GM12878 (cell line): Measurements from ENCODE around the gene DIS3L2. TPM values are rescaled to one million over a fixed set of nuclear protein-coding genes. Genes with fewer than 3 reads are reported as not detected.

Experiments
- ATAC-seq: fragments of 200-7000 bp; cut with Tn5 transposase; 3 replicates; pipeline ENCODE4 v1.9.1; 2020; ENCODE audit warnings: mild to moderate bottlenecking, moderate library complexity
- BruUV-seq: library from RNA; stranded (reverse); fragments of 400-500 nt; replicated peaks from 2 replicates; lab custom pipeline; 2021; lab: Mats Ljungman, UMichigan
- CTCF ChIA-PET: fragments of 300-600 bp; sonication (Branson Sonifier 250); formaldehyde crosslinking; extraction: SDS; loops from one replicate; lab custom pipeline; 2021; ENCODE audit warnings: inconsistent platforms; lab: Yijun Ruan, JAX
- POLR2A ChIA-PET: fragments of 350-600 bp; formaldehyde crosslinking; extraction: SDS; loops from one replicate; lab custom pipeline; 2021; ENCODE audit warnings: inconsistent platforms; lab: Charles Lee
- RAD21 ChIA-PET: fragments of 300-600 bp; sonication (Branson Sonifier 250); formaldehyde crosslinking; loops from one replicate; lab custom pipeline; 2023; ENCODE audit warnings: antibody characterized with exemption; ENCODE audit not compliant: unreplicated experiment; lab: Charles Lee
- SMC1A ChIA-PET: fragments of 300-600 bp; sonication (Branson Sonifier 250); formaldehyde crosslinking; loops from one replicate; lab custom pipeline; 2023; ENCODE audit not compliant: unreplicated experiment, uncharacterized antibody; lab: Charles Lee
- DNase-seq: peaks from one replicate; pipeline ENCODE4 v3.0.0-alpha.2; 2011; ENCODE audit warnings: low read depth, low spot score
- FAIRE-seq: peaks from 3 replicates; lab custom pipeline; 2011; peaks lifted over from hg19 to GRCh38; lab: Jason Lieb, UNC
- H2AFZ ChIP-seq: 2 replicates; pipeline ENCODE4 v1.6.0; 2011; ENCODE audit warnings: low read depth, low read length, control low read depth; ENCODE audit not compliant: control insufficient read depth
- H3K27ac ChIP-seq: 2 replicates; pipeline ENCODE4 v1.5.1; 2011; ENCODE audit warnings: control low read depth; ENCODE audit not compliant: control insufficient read depth, insufficient read depth
- H3K27me3 ChIP-seq, 2 experiments: replicated peaks in 1 of 2; 2 replicates each; pipeline versions ENCODE4 v1.6.0 to v1.6.1; 2011; ENCODE audit warnings: low read length in 1 of 2; ENCODE audit not compliant: control insufficient read depth in 2 of 2, insufficient read depth in 2 of 2
- H3K36me3 ChIP-seq, 2 experiments: 2 replicates each; pipeline ENCODE4 v1.5.1; 2011; ENCODE audit warnings: low read length in 1 of 2; ENCODE audit not compliant: control insufficient read depth in 2 of 2, insufficient read depth in 2 of 2
- H3K4me1 ChIP-seq: 2 replicates; pipeline ENCODE4 v1.6.1; 2011; ENCODE audit warnings: mild to moderate bottlenecking, low read length, moderate library complexity, mixed read lengths; ENCODE audit not compliant: control insufficient read depth, insufficient read depth
- H3K4me2 ChIP-seq: 2 replicates; pipeline ENCODE4 v1.6.0; 2011; ENCODE audit warnings: control low read depth; ENCODE audit not compliant: control insufficient read depth, insufficient read depth
- H3K4me3 ChIP-seq: fragments of 200-600 bp; sonication (generic); 2 replicates; pipeline ENCODE4 v1.5.1; 2016
- H3K79me2 ChIP-seq: 2 replicates; pipeline ENCODE4 v1.6.0; 2011; ENCODE audit warnings: low read length; ENCODE audit not compliant: control insufficient read depth, insufficient read depth
- H3K9ac ChIP-seq: 2 replicates; pipeline ENCODE4 v1.8.0; 2011; ENCODE audit warnings: low read length, control low read depth, mixed read lengths; ENCODE audit not compliant: control insufficient read depth, insufficient read depth
- H3K9me3 ChIP-seq: replicated peaks from 3 replicates; pipeline ENCODE4 v1.5.1; 2011; ENCODE audit warnings: mild to moderate bottlenecking, low read length; ENCODE audit not compliant: control insufficient read depth, insufficient read depth
- H4K20me1 ChIP-seq: 2 replicates; pipeline ENCODE4 v1.6.0; 2011; ENCODE audit not compliant: control insufficient read depth, insufficient read depth
- CBX5 ChIP-seq: sonication (generic); IDR thresholded peaks from 2 replicates; pipeline ENCODE4 v1.6.1; 2016; ENCODE audit warnings: low read depth, moderate library complexity, mild to moderate bottlenecking, inconsistent platforms
- CEBPZ ChIP-seq: fragments of 150-350 bp; IDR thresholded peaks from 2 replicates; pipeline ENCODE4 v1.6.1; 2016; ENCODE audit warnings: low read depth, low read length
- E2F4 ChIP-seq: IDR thresholded peaks from 2 replicates; pipeline ENCODE4 v1.6.1; 2012; ENCODE audit warnings: low read depth, low read length, improper control_type of control experiment
- RFX5 ChIP-seq: IDR thresholded peaks from 2 replicates; pipeline ENCODE4 v1.6.1; 2011; ENCODE audit warnings: low read depth, low read length, improper control_type of control experiment
- WGBS: methylation state at CpG from one replicate; pipeline ENCODE4 v1.1.6; 2016; ENCODE audit warnings: low lambda C conversion rate; ENCODE audit not compliant: insufficient replicate concordance, insufficient coverage; ENCODE audit errors: missing lambda C conversion rate; 5-methylcytosine and 5-hydroxymethylcytosine counted together
- in situ Hi-C: fragments of 300-500 bp; cut with MboI; formaldehyde crosslinking; loops from 9 replicates; pipeline ENCODE4 v1.14.3; 2018; ENCODE audit warnings: mixed read lengths
- intact Hi-C: fragments of 100-400 bp; cut with micrococcal nuclease; formaldehyde crosslinking; loops from one replicate; pipeline ENCODE4 v1.14.2; 2022; ENCODE audit not compliant: unreplicated experiment
- polyA plus RNA-seq, 11 experiments: library from polyadenylated mRNA; depleted of rRNA in 4 of 11; unstranded in 6 of 11; stranded (reverse) in 5 of 11; fragments of >200 nt; fragmentation: Nextera tagmentation in 4 of 11; fragmentation: Illumina TruSeq in 1 of 11; extraction: Ambion mirVana in 4 of 11; extraction: Trizol in 1 of 11; gene quantifications; 1 replicate in 1 of 11; 2 replicates in 10 of 11; pipeline versions ENCODE4 v1.2.1 to v1.2.3, GENCODE V29; 2011 to 2016; ENCODE audit warnings: inconsistent platforms in 2 of 11, missing spikeins in 2 of 11, low read depth in 1 of 11
- total RNA-seq, 4 experiments: library from RNA; depleted of rRNA in 3 of 4; stranded (reverse); fragments of >200 nt in 3 of 4; fragmentation: Illumina TruSeq in 1 of 4; extraction: Trizol in 1 of 4; gene quantifications; 2 replicates each; pipeline versions ENCODE4 v1.2.1 to v1.2.3, GENCODE V29; 2013 to 2021

The DIS3L2 gene
- total and polyA plus RNA-seq, 10 of the 15 experiments (the other 5 are each of a cell fraction or from before 2014, with no cell fraction given), result 3.5 to 27.1 (median 16.0) TPM

GRCh38 chr2:232204457-232204931 lies 243.0 kb downstream of the DIS3L2 start:
- H3K9me3 ChIP-seq, result no peaks in the 10 kb centered on the region
- ChIA-PET SMC1A (no interaction called here), POLR2A (no interaction called here), CTCF (interaction anchor here (0.6 kb wide), 1 partner anchor 463 kb away, joined by 3 read pairs; no protein-coding TSS in a partner anchor), RAD21 (no interaction called here)
- H3K27me3 ChIP-seq, result no peaks in the 10 kb centered on the region
- no peaks in the 10 kb centered on the region; a peak in 1 of 4 replicates for H3K36me3 ChIP-seq
- in situ Hi-C loops, result no loop called here
- no peak overlapping the region for H3K4me3 ChIP-seq
- no peak overlapping the region for H2AFZ ChIP-seq
- no peaks in the 10 kb centered on the region for H3K79me2 ChIP-seq
- intact Hi-C loops, result no loop called here
- ATAC-seq, result no peak
- TF ChIP-seq E2F4 (no peak), CBX5 (no peak), CEBPZ (no peak), RFX5 (no peak)
- 97% methylated on average over 9 of the region's 9 CpGs for WGBS
- BruUV-seq, result no TSS peak
- FAIRE-seq, result no peak
- no peaks in the 10 kb centered on the region for H3K4me1 ChIP-seq
- H3K4me2 ChIP-seq, result no peak overlapping the region
- no peak overlapping the region for H3K27ac ChIP-seq
- DNase-seq, result no peak
- H4K20me1 ChIP-seq, result no peaks in the 10 kb centered on the region
- H3K9ac ChIP-seq, result no peak overlapping the region
